DOHH2 (cell line): Measurements from ENCODE around the gene RPN1.

ENCODE experiments used
- CTCF ChIP-seq: fragments of 200-600 bp; sonication (generic); IDR thresholded peaks from one replicate; pipeline ENCODE4 v1.5.1; 2014; ENCODE audit warnings: antibody characterized with exemption, mild to moderate bottlenecking, low read depth, low read length; ENCODE audit not compliant: poor library complexity, severe bottlenecking
- EZH2phosphoT487 ChIP-seq: fragments of 200-600 bp; sonication (generic); IDR thresholded peaks from 2 replicates; pipeline ENCODE4 v1.6.1; 2017; ENCODE audit warnings: borderline replicate concordance, mild to moderate bottlenecking, antibody characterized with exemption, low read length, moderate library complexity, mixed read lengths

GRCh38 chr3:128684986-128685726 lies 34.5 kb upstream of the RPN1 start:
- TF ChIP-seq CTCF: no peak
- TF ChIP-seq EZH2phosphoT487: no peak
